CD1c-positive myeloid dendritic cell (primary cell): ENCODE results near the gene DTX3L.
A peak's percentile ranks its signal among the peaks of the same experiment; 100 is the strongest.

Source experiments
- DNase-seq: peaks from one replicate; pipeline ENCODE4 v3.0.0-alpha.2; 2016; ENCODE audit errors: extremely low spot score

The DTX3L gene

GRCh38 chr3:122564155-122564912, at the start of gene DTX3L, which contains the start of gene PARP9:
Gene DTX3L (plus strand): TSS chr3:122564338. CDS start chr3:122564427, 89 bp downstream.
Gene PARP9 (minus strand): TSS chr3:122564300. CDS start chr3:122559620, 4,680 bp downstream.
- DNase-seq, result peak; percentile 88

DNA sequence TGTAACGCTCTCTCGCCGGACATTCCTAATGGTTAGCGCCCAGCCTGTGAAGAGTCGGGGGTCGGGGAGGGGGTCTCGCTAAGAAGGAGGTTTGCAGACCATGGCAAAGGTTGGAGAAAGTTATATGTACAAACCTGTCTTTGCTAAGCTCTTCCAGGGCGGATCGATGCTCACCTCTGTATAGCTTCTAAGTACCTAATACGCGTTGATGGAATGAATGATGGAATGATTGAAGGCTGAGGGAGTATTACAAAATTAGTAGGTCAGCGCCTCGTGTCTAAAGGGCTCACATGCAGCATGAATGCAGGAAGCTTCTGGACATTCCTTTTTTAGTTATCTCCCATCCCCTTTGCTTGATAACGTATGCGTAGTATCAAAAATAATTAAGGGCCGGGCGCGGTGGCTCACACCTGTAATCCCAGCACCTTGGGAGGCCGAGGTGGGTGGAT, 49.1 kb upstream of the DTX3L start:
- DNase-seq, result no peak

- no peak for DNase-seq
Observed at GRCh38 chr3:122515870-122516269, 48.3 kb upstream of the DTX3L start.

- DNase-seq, result no peak
Observed at GRCh38 chr3:122516846-122517360, 47.2 kb upstream of the DTX3L start.

- no peak for DNase-seq
Observed at GRCh38 chr3:122519693-122520092, 44.4 kb upstream of the DTX3L start.

- DNase-seq, result no peak
Observed at GRCh38 chr3:122520861-122521260, 43.3 kb upstream of the DTX3L start.

- DNase-seq, result no peak
Observed at GRCh38 chr3:122523317-122523716, 40.8 kb upstream of the DTX3L start.

DNA sequence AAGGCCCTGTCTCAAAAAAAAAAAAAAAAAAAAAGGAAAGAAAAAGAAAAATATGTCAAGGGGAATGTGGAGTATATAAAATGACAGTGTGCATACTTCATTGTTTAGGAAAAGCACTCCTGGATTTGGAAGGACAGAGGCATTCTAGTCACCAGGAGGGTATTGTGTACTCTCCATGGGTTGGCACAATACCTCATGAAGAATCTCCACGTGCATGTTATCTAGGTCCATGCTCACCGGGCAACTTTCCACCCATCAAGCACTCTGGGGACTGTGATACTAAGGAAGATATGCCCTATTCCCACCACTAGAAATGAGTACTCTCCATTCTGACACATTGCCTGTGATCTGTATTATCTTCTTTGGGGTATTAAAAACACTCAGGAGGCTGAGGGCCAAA, 34.0 kb upstream of the DTX3L start:
- DNase-seq, result no peak

GRCh38 chr3:122533480-122533879, 30.7 kb upstream of the DTX3L start:
- no peak for DNase-seq

- peak; percentile 23 for DNase-seq
Observed at GRCh38 chr3:122533931-122534334, 30.2 kb upstream of the DTX3L start.

GRCh38 chr3:122535964-122536631, 28.0 kb upstream of the DTX3L start:
- DNase-seq, result no peak

DNA sequence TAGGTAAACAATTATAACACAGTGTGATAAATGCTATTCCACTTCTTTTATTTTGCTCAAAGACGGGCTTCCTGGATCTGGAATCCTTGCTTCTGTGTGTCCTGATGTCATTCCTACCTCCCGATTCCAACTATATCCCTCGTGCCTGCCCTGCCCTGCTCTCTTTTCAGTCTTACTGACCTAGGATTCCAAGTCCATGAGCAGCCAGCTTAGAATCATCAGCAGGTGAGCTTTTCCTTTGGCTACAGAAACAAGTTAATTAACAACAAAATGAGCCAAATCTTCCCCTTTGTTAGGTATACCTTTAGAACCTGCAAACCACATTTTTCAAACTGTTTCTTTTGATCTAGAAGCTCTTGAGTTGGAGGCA, 27.5 kb upstream of the DTX3L start:
- DNase-seq, result no peak

DNA sequence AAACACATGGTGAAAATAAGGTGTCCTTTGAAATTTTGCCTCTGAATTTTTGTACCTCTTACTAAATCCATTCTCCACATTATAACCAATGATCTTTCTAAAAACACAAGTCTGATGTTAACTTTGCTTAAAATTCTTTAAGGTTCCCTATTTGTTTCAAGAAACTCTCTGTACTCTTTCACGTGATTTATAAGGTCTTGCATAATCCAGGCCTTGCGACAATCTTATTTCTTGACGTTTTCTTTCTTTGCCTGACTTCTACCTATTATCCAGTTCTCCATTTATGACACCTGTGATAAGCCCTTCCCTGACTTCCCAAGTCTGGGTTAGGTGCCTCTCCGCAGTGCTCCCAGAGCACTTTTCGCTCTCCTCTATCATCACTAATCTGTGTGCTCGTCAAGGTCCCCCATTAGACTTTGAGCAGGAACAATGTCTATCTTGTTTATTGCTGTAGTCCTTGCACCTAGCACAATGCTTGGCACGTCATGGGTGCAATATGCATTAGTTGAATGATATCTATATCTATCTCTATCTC, 25.1 kb upstream of the DTX3L start:
- peak; percentile 32 for DNase-seq

DNA sequence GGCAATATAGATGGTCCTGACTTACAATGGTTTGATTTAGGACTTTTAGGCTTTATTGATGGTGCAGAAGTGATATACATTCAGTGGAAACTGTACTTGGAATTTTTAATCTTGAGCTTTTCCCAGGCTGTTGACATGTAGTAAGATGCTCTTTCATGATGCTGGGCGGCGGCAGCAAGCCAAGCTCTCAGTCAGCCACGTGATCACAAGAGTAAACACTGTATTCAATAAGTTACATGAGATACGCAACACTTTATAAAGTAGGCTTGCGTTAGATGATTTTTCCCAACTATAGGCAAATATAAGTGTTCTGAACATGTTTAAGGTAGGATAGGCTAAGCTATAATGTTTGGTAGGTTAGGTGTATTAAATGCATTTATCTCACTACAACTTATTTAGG, 18.0 kb upstream of the DTX3L start:
- DNase-seq, result no peak

- DNase-seq, result no peak
Observed at GRCh38 chr3:122548076-122548475, 16.1 kb upstream of the DTX3L start.

- DNase-seq, result no peak
Observed at GRCh38 chr3:122548619-122549018, 15.5 kb upstream of the DTX3L start.

DNA sequence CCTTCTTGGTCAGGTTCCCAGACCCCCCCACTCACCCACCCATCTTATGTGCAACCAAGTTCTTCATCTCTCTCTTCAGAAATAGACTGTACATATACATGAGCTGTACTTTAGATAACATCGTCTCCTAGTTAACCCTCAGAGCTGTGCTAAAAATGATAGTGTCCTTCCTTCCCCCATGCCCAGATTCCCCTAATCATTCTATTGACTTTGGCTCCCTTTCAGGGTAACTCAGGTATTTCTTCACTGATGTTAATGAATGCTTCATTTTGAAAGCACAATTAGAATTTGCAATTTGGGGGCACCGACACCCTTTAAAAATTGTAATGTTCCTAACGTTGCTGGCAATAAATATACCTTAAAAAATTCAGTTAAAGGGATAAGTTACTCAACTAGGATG, 11.0 kb upstream of the DTX3L start:
- DNase-seq, result no peak

- DNase-seq, result no peak
Observed at GRCh38 chr3:122555275-122556071, 8.7 kb upstream of the DTX3L start.

DNA sequence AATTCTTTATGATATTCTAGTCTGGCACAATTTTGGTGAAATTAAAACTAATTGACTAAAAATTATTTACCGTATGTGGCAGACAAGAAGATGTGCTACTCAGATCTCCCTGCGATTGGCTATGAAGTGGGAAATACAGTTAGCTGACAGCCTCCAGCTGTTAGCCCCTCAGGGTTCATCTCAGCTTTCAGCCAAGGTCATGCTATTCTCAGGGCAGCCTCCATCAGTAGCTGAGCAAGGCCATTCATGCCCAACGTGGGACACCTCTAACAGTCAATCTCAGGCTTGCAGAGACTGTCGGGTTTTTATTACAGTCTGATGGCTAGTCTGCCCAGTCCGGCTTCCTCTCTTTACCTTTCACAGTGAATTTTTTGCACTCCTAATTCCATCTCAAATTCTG, 6.8 kb upstream of the DTX3L start:
- no peak for DNase-seq

DNA sequence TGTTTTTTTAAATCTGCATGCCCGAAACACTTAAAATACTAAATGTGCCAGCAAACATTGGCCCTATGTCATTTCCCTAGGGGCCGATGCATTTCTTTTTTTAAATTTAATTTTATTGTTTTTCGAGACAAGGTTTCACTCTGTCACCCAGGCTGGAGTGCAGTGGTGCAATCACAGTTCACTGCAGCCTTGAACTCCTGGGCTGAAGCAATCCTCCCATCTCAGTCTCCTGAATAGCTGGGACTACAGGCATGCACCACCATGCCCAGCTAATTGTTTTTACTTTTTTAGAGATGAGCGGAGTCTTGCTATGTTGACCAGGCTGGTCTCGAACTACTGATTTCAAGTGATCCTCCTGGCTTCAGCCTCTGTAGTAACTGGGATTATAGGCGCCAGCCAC, 5.5 kb upstream of the DTX3L start:
- no peak for DNase-seq

- DNase-seq, result no peak
Observed at GRCh38 chr3:122559906-122560305, 4.2 kb upstream of the DTX3L start.

- peak; percentile 74 for DNase-seq
Observed at GRCh38 chr3:122560680-122561079, 3.5 kb upstream of the DTX3L start.
